Testis (tissue), 2 donors: Measurements from ENCODE around the gene SARM1.

Source experiments
- CTCF ChIP-seq, 3 experiments: fragments of 450-650 bp in 2 of 3; fragments of 200-600 bp in 1 of 3; sonication (generic) in 1 of 3; IDR thresholded peaks; one replicate each; pipeline ENCODE4 v1.5.1; 2016 to 2019; ENCODE audit warnings: antibody characterized with exemption in 3 of 3, mild to moderate bottlenecking in 2 of 3, moderate library complexity in 1 of 3
- POLR2A ChIP-seq: fragments of 450-650 bp; IDR thresholded peaks from one replicate; pipeline ENCODE4 v1.6.1; 2017; ENCODE audit warnings: antibody characterized with exemption, mild to moderate bottlenecking, moderate library complexity

DNA sequence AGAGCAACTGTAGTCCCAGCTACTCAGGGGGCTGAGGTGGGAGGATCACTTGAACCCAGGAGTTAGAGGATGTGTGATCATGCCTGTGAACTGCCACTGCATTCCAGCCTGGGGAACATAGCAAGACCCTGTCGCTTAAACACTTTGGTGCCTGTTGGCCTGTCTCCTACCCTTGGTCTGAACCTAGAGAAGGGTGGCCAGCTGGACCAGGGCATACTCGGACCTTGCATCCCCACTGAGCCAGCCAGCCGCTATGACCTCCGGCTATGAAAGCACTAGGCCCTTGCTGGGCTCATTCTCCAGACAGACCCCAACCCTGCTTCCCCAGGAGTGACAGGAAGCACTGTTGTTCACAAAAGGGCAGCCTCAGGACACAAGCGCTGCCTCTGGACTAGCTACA lies 40.8 kb upstream of the SARM1 start:
- TF ChIP-seq CTCF (IDR thresholded peaks at IDR 0.05), result no peak
- no peak for TF ChIP-seq POLR2A
